WTC11 (cell line): ENCODE results near the gene SLC25A30.
A peak's percentile ranks its signal among the peaks of the same experiment; 100 is the strongest.

Source experiments
- CTCF ChIP-seq: fragments of 200-600 bp; IDR thresholded peaks from 2 replicates; pipeline ENCODE4 v1.8.0; 2022; ENCODE audit warnings: antibody characterized with exemption
- HMGXB4 ChIP-seq: sonication (generic); formaldehyde crosslinking; IDR thresholded peaks from 2 replicates; pipeline ENCODE4 v1.8.1; 2023; ENCODE audit warnings: mild to moderate bottlenecking, moderate library complexity, missing genetic modification reagents
- IRF2 ChIP-seq: sonication (generic); formaldehyde crosslinking; IDR thresholded peaks from 2 replicates; pipeline ENCODE4 v1.8.0; 2022; ENCODE audit warnings: low read depth, missing genetic modification reagents, borderline replicate concordance
- JUN ChIP-seq: sonication (generic); formaldehyde crosslinking; IDR thresholded peaks from 2 replicates; pipeline ENCODE4 v1.8.0; 2023; ENCODE audit warnings: mild to moderate bottlenecking, missing genetic modification reagents
- MYBL2 ChIP-seq: sonication (generic); formaldehyde crosslinking; IDR thresholded peaks from 2 replicates; pipeline ENCODE4 v1.8.1; 2023; ENCODE audit warnings: mild to moderate bottlenecking, moderate library complexity, missing genetic modification reagents
- SP1 ChIP-seq: sonication (generic); formaldehyde crosslinking; conservative IDR thresholded peaks from 2 replicates; pipeline ENCODE4 v1.8.1; 2022; ENCODE audit warnings: missing genetic modification reagents
- TF ChIP-seq, protein P1 (sequence below): sonication (generic); formaldehyde crosslinking; conservative IDR thresholded peaks from 2 replicates; pipeline ENCODE4 v1.8.1; 2022; ENCODE audit warnings: mild to moderate bottlenecking, missing genetic modification reagents
- TF ChIP-seq, protein P2 (sequence below): sonication (generic); formaldehyde crosslinking; IDR thresholded peaks from 2 replicates; pipeline ENCODE4 v1.8.0; 2022; ENCODE audit warnings: mild to moderate bottlenecking, missing genetic modification reagents
- TF ChIP-seq, protein P3 (sequence below): sonication (generic); formaldehyde crosslinking; IDR thresholded peaks from 2 replicates; pipeline ENCODE4 v1.8.0; 2022; ENCODE audit warnings: mild to moderate bottlenecking, missing genetic modification reagents

- TF ChIP-seq IRF2 (no peak), CTCF (peak; percentile 54), MYBL2 (CRISPR knock-in tag) (no peak), JUN (CRISPR knock-in tag) (no peak), HMGXB4 (CRISPR knock-in tag) (no peak), SP1 (no peak)
- TF ChIP-seq, protein P1, sequence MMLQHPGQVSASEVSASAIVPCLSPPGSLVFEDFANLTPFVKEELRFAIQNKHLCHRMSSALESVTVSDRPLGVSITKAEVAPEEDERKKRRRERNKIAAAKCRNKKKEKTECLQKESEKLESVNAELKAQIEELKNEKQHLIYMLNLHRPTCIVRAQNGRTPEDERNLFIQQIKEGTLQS: no peak
- TF ChIP-seq, protein P2, sequence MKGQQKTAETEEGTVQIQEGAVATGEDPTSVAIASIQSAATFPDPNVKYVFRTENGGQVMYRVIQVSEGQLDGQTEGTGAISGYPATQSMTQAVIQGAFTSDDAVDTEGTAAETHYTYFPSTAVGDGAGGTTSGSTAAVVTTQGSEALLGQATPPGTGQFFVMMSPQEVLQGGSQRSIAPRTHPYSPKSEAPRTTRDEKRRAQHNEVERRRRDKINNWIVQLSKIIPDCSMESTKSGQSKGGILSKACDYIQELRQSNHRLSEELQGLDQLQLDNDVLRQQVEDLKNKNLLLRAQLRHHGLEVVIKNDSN (CRISPR knock-in tag): no peak
- TF ChIP-seq, protein P3, sequence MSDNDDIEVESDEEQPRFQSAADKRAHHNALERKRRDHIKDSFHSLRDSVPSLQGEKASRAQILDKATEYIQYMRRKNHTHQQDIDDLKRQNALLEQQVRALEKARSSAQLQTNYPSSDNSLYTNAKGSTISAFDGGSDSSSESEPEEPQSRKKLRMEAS (CRISPR knock-in tag): no peak
These were observed 55.2 kb downstream of the SLC25A30 start for GRCh38 chr13:45362939-45363338.
